Suprapubic skin (tissue), 3 donors: ENCODE results near the gene POLR2B.
"Not testable (repeated sequence)": the region's sequence is repeated elsewhere in the genome, so short reads cannot be mapped to it uniquely, and the experiment has no call there.

Experiments used
- EP300 ChIP-seq: sonication (generic); formaldehyde crosslinking; IDR thresholded peaks from one replicate; pipeline ENCODE4 v1.6.1; 2017; ENCODE audit warnings: antibody characterized with exemption
- POLR2A ChIP-seq, 2 donors: fragments of 450-650 bp; IDR thresholded peaks; one replicate each; pipeline ENCODE4 v1.6.1; 2017; ENCODE audit warnings: antibody characterized with exemption in 2 of 2, mild to moderate bottlenecking in 2 of 2, moderate library complexity in 2 of 2
- TF ChIP-seq, protein P1 (sequence below), 2 donors: fragments of 200-600 bp in 1 of 2; fragments of 450-650 bp in 1 of 2; sonication (generic) in 1 of 2; IDR thresholded peaks; one replicate each; pipeline ENCODE4 v1.5.1; 2016 to 2019; ENCODE audit warnings: antibody characterized with exemption in 2 of 2, mild to moderate bottlenecking in 1 of 2, moderate library complexity in 1 of 2

DNA sequence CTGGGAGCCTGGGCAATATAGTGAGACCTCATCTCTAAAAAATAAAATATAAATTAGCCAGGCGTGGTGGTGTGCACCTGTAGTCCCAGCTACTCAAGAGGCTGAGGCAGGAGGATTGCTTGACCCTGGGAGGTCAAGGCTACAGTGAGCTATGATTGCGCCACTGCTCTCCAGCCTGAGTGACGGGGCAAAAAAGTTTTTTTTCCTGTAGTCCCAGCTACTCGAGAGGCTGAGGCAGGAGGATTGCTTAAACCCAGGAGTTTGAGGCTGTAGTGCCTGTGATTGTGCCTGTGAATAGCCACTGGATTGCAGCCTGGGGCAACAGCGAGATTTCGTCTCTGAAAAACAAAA is 82.0 kb downstream of the POLR2B start:
- TF ChIP-seq, protein P1, sequence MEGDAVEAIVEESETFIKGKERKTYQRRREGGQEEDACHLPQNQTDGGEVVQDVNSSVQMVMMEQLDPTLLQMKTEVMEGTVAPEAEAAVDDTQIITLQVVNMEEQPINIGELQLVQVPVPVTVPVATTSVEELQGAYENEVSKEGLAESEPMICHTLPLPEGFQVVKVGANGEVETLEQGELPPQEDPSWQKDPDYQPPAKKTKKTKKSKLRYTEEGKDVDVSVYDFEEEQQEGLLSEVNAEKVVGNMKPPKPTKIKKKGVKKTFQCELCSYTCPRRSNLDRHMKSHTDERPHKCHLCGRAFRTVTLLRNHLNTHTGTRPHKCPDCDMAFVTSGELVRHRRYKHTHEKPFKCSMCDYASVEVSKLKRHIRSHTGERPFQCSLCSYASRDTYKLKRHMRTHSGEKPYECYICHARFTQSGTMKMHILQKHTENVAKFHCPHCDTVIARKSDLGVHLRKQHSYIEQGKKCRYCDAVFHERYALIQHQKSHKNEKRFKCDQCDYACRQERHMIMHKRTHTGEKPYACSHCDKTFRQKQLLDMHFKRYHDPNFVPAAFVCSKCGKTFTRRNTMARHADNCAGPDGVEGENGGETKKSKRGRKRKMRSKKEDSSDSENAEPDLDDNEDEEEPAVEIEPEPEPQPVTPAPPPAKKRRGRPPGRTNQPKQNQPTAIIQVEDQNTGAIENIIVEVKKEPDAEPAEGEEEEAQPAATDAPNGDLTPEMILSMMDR (IDR thresholded peaks at IDR 0.05) = not testable (repeated sequence)
- TF ChIP-seq POLR2A (IDR thresholded peaks at IDR 0.05); EP300: not testable (repeated sequence)
